Upper lobe of left lung (tissue), 6 donors: ENCODE data around the gene CCDC71L. TPM values are rescaled to one million over a fixed set of nuclear protein-coding genes. Genes with fewer than 3 reads are reported as not detected.

ENCODE experiments used
- ATAC-seq, 2 donors: fragments of 200-7000 bp; cut with Tn5 transposase; one replicate each; pipeline ENCODE4 v1.9.1; 2022; ENCODE audit warnings: mild to moderate bottlenecking in 2 of 2, moderate library complexity in 2 of 2; ENCODE audit not compliant: low FRiP score in 2 of 2
- DNase-seq, 2 donors: peaks; one replicate each; pipeline ENCODE4 v3.0.0-alpha.2; 2019 to 2020
- H3K27ac ChIP-seq, 4 donors: fragments of 200-600 bp; sonication (generic); one replicate each; pipeline ENCODE4 v1.5.1; 2016 to 2019
- H3K27me3 ChIP-seq, 4 donors: fragments of 200-600 bp; sonication (generic); one replicate each; pipeline ENCODE4 v1.5.1; 2017 to 2019
- H3K36me3 ChIP-seq, 4 donors: fragments of 200-600 bp; sonication (generic); one replicate each; pipeline ENCODE4 v1.5.1; 2016 to 2019
- H3K4me1 ChIP-seq, 4 donors: fragments of 200-600 bp; sonication (generic); one replicate each; pipeline ENCODE4 v1.5.1; 2018 to 2019
- H3K4me3 ChIP-seq, 4 donors: fragments of 200-600 bp; sonication (generic); one replicate each; pipeline ENCODE4 v1.5.1; 2017 to 2019; ENCODE audit warnings: mild to moderate bottlenecking in 2 of 4, moderate library complexity in 1 of 4
- H3K9me3 ChIP-seq, 4 donors: fragments of 200-600 bp; sonication (generic); one replicate each; pipeline ENCODE4 v1.5.1; 2018 to 2019
- CTCF ChIP-seq, 6 experiments: fragments of 450-650 bp in 4 of 6; fragments of 200-600 bp in 2 of 6; sonication (generic) in 2 of 6; IDR thresholded peaks; one replicate each; pipeline ENCODE4 v1.5.1; 2016 to 2019; ENCODE audit warnings: antibody characterized with exemption in 6 of 6
- EP300 ChIP-seq, 4 donors: sonication (generic); formaldehyde crosslinking; IDR thresholded peaks; one replicate each; pipeline ENCODE4 v1.5.1; 2017; ENCODE audit warnings: antibody characterized with exemption in 4 of 4, control low read depth in 2 of 4
- POLR2A ChIP-seq, 4 donors: fragments of 450-650 bp; IDR thresholded peaks; one replicate each; pipeline ENCODE4 v1.5.1; 2016 to 2017; ENCODE audit warnings: antibody characterized with exemption in 4 of 4, mild to moderate bottlenecking in 2 of 4
- POLR2AphosphoS5 ChIP-seq, 2 donors: sonication (generic); formaldehyde crosslinking; IDR thresholded peaks; one replicate each; pipeline ENCODE4 v1.5.1; 2017; ENCODE audit warnings: antibody characterized with exemption in 2 of 2
- WGBS, 2 donors: methylation state at CpG; one replicate each; pipeline ENCODE4 v1.1.5; 2017 to 2018; 5-methylcytosine and 5-hydroxymethylcytosine counted together
- total RNA-seq, 6 donors: library from RNA; depleted of rRNA in 4 of 6; stranded (reverse); fragments of >200 nt in 4 of 6; gene quantifications; one replicate each; pipeline versions ENCODE4 v1.1.0 to v1.2.1, GENCODE V29; 2016 to 2021
- donor health status: DM: no; HTN: no; CAD: no; lungs with moderate emphysema.
- donor health status: DM: no; HTN: yes; CAD: no; lungs with severe emphysema.

The CCDC71L gene
- total RNA-seq, 6 donors from 2014 or later: 12.6 to 38.7 (median 21.3) TPM

GRCh38 chr7:106613848-106614560 lies 47.0 kb downstream of the CCDC71L start:
- Histone ChIP-seq H3K36me3 (no peaks in the 10 kb centered on the region), H3K27me3 (no peaks in the 10 kb centered on the region), H3K9me3 (peaks cover 0 to 5% (median 0%) of the 10 kb centered on the region in 4 donors), H3K4me3 (no peak overlapping the region), H3K27ac (no peak overlapping the region), H3K4me1 (no peaks in the 10 kb centered on the region)
- no peak for ATAC-seq
- TF ChIP-seq POLR2AphosphoS5 (IDR thresholded peaks at IDR 0.05) (no peak), CTCF (IDR thresholded peaks at IDR 0.05) (no peak)
- DNase-seq: no peak

GRCh38 chr7:106613279-106613678 lies 47.7 kb downstream of the CCDC71L start:
- Histone ChIP-seq H3K36me3 (no peaks in the 10 kb centered on the region), H3K4me3 (no peak overlapping the region), H3K27ac (no peak overlapping the region), H3K27me3 (no peaks in the 10 kb centered on the region), H3K9me3 (peaks cover 0 to 5% (median 0%) of the 10 kb centered on the region in 4 donors), H3K4me1 (no peaks in the 10 kb centered on the region)
- 96 to 97% methylated on average over 6 of the region's 6 CpGs for WGBS, 2 donors
- ATAC-seq (no peak), DNase-seq (no peak)
- TF ChIP-seq POLR2A (IDR thresholded peaks at IDR 0.05) (no peak), EP300 (IDR thresholded peaks at IDR 0.05) (no peak), POLR2AphosphoS5 (IDR thresholded peaks at IDR 0.05) (no peak), CTCF (IDR thresholded peaks at IDR 0.05) (no peak)

GRCh38 chr7:106612432-106612831 lies 48.5 kb downstream of the CCDC71L start:
- Histone ChIP-seq H3K36me3 (no peaks in the 10 kb centered on the region), H3K9me3 (peaks cover 0 to 5% (median 0%) of the 10 kb centered on the region in 4 donors), H3K27ac (no peak overlapping the region), H3K4me3 (no peak overlapping the region), H3K27me3 (no peaks in the 10 kb centered on the region), H3K4me1 (no peaks in the 10 kb centered on the region)
- WGBS, 2 donors: 86 to 100% methylated on average over 1 of the region's 1 CpG
- no peak for TF ChIP-seq CTCF (IDR thresholded peaks at IDR 0.05)
- TF ChIP-seq POLR2A (IDR thresholded peaks at IDR 0.05): no peak
- no peak for TF ChIP-seq EP300 (IDR thresholded peaks at IDR 0.05)
- TF ChIP-seq POLR2AphosphoS5 (IDR thresholded peaks at IDR 0.05): no peak
- DNase-seq (no peak), ATAC-seq (no peak)

- no peak for ATAC-seq
- H3K27ac ChIP-seq: no peak overlapping the region
- 79 to 81% methylated on average over 3 of the region's 3 CpGs for WGBS, 2 donors
Observed at GRCh38 chr7:106611911-106612310, 49.0 kb downstream of the CCDC71L start.

More at GRCh38 chr7:106611911-106612310, 49.0 kb downstream of the CCDC71L start:
- H3K4me3 ChIP-seq: no peak overlapping the region
- no peak for DNase-seq
- TF ChIP-seq POLR2A (IDR thresholded peaks at IDR 0.05) (no peak), CTCF (IDR thresholded peaks at IDR 0.05) (no peak), POLR2AphosphoS5 (IDR thresholded peaks at IDR 0.05) (no peak), EP300 (IDR thresholded peaks at IDR 0.05) (no peak)
- no peaks in the 10 kb centered on the region for H3K4me1 ChIP-seq
- H3K36me3 ChIP-seq: no peaks in the 10 kb centered on the region
- peaks cover 0 to 5% (median 0%) of the 10 kb centered on the region in 4 donors for H3K9me3 ChIP-seq
- no peaks in the 10 kb centered on the region for H3K27me3 ChIP-seq
